ENCODE data around the gene KRTCAP2. TPM values are rescaled to one million over a fixed set of nuclear protein-coding genes. Genes with fewer than 3 reads are reported as not detected.
A peak's percentile ranks its signal among the peaks of the same experiment; 100 is the strongest.
"Not testable (repeated sequence)": the region's sequence is repeated elsewhere in the genome, so short reads cannot be mapped to it uniquely, and the experiment has no call there.

KRTCAP2 gene
- polyA plus RNA-seq, 1 of the 3 experiments (the other 2 are of a cell fraction): 238 TPM

DNA sequence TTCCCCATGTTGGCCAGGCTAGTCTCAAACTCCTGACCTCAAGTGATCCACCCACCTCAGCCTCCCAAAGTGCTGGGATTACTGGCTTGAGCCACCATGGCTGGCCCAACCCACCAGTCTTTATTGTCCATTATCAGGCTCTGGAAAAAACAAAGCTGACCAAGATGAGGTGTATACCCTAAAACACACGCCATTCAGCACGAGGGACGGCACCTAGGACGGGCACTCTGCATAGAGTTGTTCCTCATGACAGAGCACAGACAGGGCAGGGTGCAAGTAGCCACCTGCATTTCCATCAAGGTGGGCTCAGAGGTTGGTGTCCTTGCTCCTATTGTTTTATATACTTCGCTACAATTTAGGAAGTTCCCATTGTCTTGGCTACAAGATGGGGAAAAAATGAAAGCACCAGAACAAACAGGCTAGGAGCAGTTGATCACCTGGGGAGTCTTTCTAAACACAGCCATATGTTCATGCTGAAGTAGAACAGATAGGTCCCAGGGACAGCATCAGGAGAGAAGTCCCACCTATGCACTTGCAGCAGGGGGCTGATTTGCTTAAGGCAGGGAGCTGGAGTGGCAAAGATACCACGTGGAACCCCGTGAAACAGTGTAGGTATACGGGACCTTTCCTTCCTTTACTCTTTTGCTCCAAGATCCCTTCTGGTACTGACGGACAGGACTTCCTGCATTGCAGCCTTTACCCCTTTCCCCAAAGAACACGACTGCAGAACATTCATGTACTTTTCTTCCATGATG lies 4.5 kb downstream of the KRTCAP2 start:
- no peaks in the 10 kb centered on the region for H3K9me3 ChIP-seq
- no peak overlapping the region for H3K4me3 ChIP-seq (ENCODE audit: low read depth in 2 of 2, low read length in 1 of 2)
- no peaks in the 10 kb centered on the region for H3K9me2 ChIP-seq
- H3K27ac ChIP-seq (ENCODE audit: low read depth in 2 of 2, low read length in 1 of 2): no peak overlapping the region
- 91% methylated on average over 9 of the region's 10 CpGs for WGBS (ENCODE audit: low lambda C conversion rate)
- no peak overlapping the region for H2AFZ ChIP-seq (ENCODE audit: low read depth)
- no peaks in the 10 kb centered on the region for H3K27me3 ChIP-seq (ENCODE audit: insufficient read depth)
- H3K9ac ChIP-seq: no peak overlapping the region
- TF ChIP-seq RXRA (IDR thresholded peaks at IDR 0.05; ENCODE audit: borderline replicate concordance, low read depth) (no peak), SMC3 (IDR thresholded peaks at IDR 0.05; ENCODE audit: low read depth, low read length) (no peak), RFX5 (IDR thresholded peaks at IDR 0.05; ENCODE audit: low read length) (no peak), ELF1 (IDR thresholded peaks at IDR 0.05) (no peak), TEAD4 (IDR thresholded peaks at IDR 0.05; ENCODE audit: borderline replicate concordance, insufficient read depth) (no peak), YY1 (IDR thresholded peaks at IDR 0.05; ENCODE audit: low read depth) (no peak), FOXJ3 (CRISPR knock-in tag; IDR thresholded peaks at IDR 0.05) (no peak), MEF2A (IDR thresholded peaks at IDR 0.05; ENCODE audit: borderline replicate concordance, low read depth) (no peak), TAF1 (IDR thresholded peaks at IDR 0.05; ENCODE audit: borderline replicate concordance, low read depth, low read length) (no peak), SIN3A (IDR thresholded peaks at IDR 0.05; ENCODE audit: borderline replicate concordance, low read depth, low read length) (no peak), NFIC (IDR thresholded peaks at IDR 0.05; ENCODE audit: borderline replicate concordance) (no peak), EZH2phosphoT487 (IDR thresholded peaks at IDR 0.05; ENCODE audit: borderline replicate concordance, low read depth) (no peak), RAD21 (IDR thresholded peaks at IDR 0.05; ENCODE audit: low read length) (no peak), FOXM1 (IDR thresholded peaks at IDR 0.05; ENCODE audit: low read depth) (no peak)
- TF ChIP-seq, protein P1, sequence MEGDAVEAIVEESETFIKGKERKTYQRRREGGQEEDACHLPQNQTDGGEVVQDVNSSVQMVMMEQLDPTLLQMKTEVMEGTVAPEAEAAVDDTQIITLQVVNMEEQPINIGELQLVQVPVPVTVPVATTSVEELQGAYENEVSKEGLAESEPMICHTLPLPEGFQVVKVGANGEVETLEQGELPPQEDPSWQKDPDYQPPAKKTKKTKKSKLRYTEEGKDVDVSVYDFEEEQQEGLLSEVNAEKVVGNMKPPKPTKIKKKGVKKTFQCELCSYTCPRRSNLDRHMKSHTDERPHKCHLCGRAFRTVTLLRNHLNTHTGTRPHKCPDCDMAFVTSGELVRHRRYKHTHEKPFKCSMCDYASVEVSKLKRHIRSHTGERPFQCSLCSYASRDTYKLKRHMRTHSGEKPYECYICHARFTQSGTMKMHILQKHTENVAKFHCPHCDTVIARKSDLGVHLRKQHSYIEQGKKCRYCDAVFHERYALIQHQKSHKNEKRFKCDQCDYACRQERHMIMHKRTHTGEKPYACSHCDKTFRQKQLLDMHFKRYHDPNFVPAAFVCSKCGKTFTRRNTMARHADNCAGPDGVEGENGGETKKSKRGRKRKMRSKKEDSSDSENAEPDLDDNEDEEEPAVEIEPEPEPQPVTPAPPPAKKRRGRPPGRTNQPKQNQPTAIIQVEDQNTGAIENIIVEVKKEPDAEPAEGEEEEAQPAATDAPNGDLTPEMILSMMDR (IDR thresholded peaks at IDR 0.05): no peak
- ChIA-PET POLR2A (interaction anchor here (1.5 to 1.7 kb wide), 2 partner anchors 33 to 77 kb away, joined by 5 to 6 read pairs; partner anchors contain the start of gene SLC50A1), CTCF (interaction anchor here (1.0 to 14.8 kb wide), 34 partner anchors 9 to 157 kb away, joined by 3 to 496 read pairs (median 6); partner anchors contain the start of genes ADAM15, DPM3, EFNA1 and SLC50A1)
- H3K4me1 ChIP-seq (ENCODE audit: control insufficient read depth in 1 of 2, insufficient read depth in 2 of 2, low read depth in 1 of 2, low read length in 1 of 2): peaks cover 0 to 16% of the 10 kb centered on the region in 2 experiments; a peak in 3 of 4 replicates
- peaks cover 36% of the 10 kb centered on the region for H3F3A ChIP-seq (replicated peaks; ENCODE audit: insufficient read depth)
- H3K79me2 ChIP-seq (ENCODE audit: insufficient read depth): peaks cover 29% of the 10 kb centered on the region
- H3K4me2 ChIP-seq: no peak overlapping the region
- DNase-seq: no peak
- peaks cover 16% of the 10 kb centered on the region in 2 experiments for H3K36me3 ChIP-seq (replicated peaks in 1 of 2; ENCODE audit: control insufficient read depth in 1 of 2, insufficient read depth in 2 of 2, low read length in 1 of 2)
- no peaks in the 10 kb centered on the region for H4K20me1 ChIP-seq (ENCODE audit: insufficient read depth)

DNA sequence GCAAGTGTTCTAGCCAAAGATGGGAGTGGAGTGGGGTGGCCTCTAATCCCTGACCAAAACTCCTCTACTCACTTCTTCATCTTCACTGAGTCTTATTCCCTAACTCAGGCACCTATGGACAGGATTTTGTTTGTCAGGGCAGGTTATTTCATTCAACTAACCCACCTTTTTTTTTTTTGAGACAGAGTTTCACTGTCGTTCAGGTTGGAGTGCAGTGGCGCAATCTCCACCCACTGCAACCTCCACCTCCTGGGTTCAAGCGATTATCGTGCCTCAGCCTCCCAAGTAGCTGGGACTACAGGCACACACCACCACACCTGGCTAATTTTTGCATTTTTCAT lies 5.0 kb downstream of the KRTCAP2 start:
- 48% methylated on average over 4 of the region's 4 CpGs for WGBS (ENCODE audit: low lambda C conversion rate)
- peaks cover 32% of the 10 kb centered on the region for H3F3A ChIP-seq (replicated peaks; ENCODE audit: insufficient read depth)
- DNase-seq; H3K9me3 ChIP-seq; H2AFZ ChIP-seq (ENCODE audit: low read depth); H3K27ac ChIP-seq (ENCODE audit: low read depth in 2 of 2, low read length in 1 of 2); H3K4me2 ChIP-seq; H3K27me3 ChIP-seq (ENCODE audit: insufficient read depth); H3K9me2 ChIP-seq; H4K20me1 ChIP-seq (ENCODE audit: insufficient read depth); H3K9ac ChIP-seq: not testable (repeated sequence)
- peaks cover 0 to 13% of the 10 kb centered on the region in 2 experiments; a peak in 3 of 4 replicates for H3K4me1 ChIP-seq (ENCODE audit: control insufficient read depth in 1 of 2, insufficient read depth in 2 of 2, low read depth in 1 of 2, low read length in 1 of 2)
- peaks cover 29% of the 10 kb centered on the region for H3K79me2 ChIP-seq (ENCODE audit: insufficient read depth)
- peaks cover 16% of the 10 kb centered on the region in 2 experiments for H3K36me3 ChIP-seq (replicated peaks in 1 of 2; ENCODE audit: control insufficient read depth in 1 of 2, insufficient read depth in 2 of 2, low read length in 1 of 2)
- H3K4me3 ChIP-seq (ENCODE audit: low read depth in 2 of 2, low read length in 1 of 2): peak overlapping the region in 1 of 2 experiments; percentile 36; a peak in 1 of 4 replicates
- CTCF ChIA-PET: interaction anchor here (0.6 to 14.8 kb wide), 39 partner anchors 9 to 201 kb away, joined by 3 to 496 read pairs (median 5); partner anchors contain the start of genes ADAM15, DPM3, EFNA1 and SLC50A1
- POLR2A ChIA-PET: interaction anchor here (0.7 to 1.7 kb wide), 4 partner anchors 33 to 198 kb away, joined by 3 to 6 read pairs (median 4); partner anchors contain the start of genes SHC1 and SLC50A1
